GM18526 (cell line): ENCODE results near the gene TNRC18.

Experiments
- POLR2A ChIP-seq: IDR thresholded peaks from 3 replicates; pipeline ENCODE4 v1.6.1; 2011; ENCODE audit not compliant: insufficient read length; ENCODE audit errors: extremely low read depth

Gene TNRC18

GRCh38 chr7:5424749-5425506 lies 1.3 kb upstream of the TNRC18 start:
- no peak for TF ChIP-seq POLR2A

DNA sequence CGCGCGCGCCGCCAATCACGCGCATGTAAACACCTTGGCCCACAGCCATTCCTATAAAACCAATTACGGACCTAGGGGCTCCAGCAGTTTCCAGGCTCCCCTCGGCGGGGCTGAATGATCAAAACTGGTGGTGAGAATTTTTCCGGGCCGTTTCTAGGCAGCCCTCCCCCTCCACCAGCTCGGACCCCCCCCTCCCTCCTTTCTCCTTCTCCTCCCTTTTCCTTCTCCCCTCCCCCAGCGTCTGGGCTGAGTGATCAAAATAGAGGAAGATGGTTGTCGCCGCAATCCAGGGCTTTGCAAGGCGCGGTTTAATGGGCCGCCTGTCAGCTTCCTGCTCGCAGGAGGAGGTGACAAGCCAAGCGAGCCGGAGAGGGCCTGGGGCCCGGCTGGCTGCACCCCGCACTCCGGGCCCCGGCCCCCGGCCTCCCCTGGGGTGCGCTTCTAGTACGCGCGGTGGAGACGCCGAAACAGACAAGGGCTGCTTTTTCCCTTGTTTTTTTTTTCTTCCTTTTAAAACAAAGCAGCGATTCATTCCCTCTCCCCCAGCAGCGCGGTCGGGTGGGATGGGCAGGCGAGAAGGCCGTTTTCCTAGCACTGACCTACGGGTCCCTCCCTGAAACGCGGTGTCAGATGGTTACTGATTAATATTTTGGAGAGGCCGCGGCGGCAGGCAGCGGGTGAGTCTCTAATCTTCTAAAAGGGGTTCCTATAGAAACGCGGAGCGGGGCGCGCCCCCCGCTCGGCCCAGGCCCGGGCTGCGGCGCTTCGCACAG lies 528 bp upstream of the TNRC18 start:
- no peak for TF ChIP-seq POLR2A

DNA sequence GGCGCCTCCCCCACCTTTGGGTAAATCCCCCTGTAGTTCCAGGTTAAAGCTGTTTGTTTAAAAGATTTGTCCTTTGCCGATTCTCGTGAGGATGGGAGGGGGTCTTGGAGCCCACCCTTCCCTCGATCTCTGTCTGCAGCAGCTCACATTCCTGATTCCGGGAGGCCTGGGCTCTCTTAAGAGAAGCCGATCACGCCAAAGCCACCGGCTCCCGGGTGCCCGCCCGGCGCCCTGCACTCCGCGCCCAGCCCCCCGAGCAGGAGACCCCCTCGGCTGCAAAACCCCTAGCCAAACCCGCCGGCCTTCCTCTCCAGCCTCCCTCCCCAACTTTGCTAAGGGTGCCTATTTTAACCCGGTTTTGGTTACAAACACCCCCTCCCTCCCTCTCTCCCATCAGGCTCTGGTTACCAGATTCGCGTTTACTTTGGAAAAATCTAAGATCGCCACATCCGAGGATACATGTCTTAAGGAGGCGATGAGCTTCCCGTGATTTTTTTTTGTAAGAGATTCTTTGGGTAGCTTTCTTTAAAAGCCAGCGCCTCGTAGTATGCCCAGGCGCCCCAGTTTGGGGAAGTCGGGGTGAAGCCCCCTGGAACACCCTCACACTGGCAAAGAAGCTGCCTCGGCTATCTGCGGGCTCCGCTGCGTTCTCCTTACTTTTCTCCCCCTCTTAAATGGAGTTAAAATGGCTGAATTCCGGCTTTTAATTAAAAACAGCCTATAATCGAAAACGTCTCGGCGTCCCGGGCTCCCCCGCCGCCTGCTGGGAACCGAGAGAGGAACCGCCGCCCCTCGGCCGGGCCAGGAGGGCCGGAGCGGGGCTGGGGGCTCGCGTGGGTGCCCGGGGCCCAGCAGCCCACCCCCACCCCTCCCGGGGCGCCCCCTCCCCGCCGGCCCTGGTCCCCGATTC lies 983 bp downstream of the TNRC18 start:
- TF ChIP-seq POLR2A = no peak

DNA sequence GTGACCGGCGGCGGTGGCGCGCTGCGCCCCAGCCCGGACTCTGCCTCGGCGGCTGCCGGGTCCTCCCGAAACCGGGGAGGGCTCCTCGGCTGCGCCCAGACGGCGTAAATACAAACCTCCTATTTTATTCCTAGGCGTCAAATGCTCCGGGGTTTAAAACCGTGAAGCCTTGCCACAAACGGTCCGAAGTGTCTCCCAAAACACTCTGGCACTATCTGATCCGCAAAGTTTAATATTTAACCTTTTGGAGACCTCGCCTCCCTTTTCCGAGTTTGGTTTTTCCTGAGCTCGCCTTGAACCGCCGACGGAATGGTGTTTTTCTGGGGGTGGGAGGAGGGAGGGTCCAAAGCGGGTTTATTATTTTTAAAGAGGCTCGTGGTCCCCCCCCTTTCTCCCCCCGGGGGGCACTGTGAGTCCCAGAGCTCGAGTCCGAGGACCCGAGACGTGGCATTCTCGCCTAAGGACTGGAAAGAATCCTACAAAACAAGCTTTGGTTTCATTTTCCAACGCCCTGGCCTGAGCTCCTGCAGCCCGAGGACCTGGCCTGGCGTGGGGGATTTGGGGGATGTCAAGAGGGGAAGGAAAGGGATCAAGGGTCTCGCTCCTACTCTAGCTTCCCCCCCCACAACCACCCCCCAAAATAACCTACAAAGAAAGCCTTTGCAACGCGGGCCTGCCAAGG lies 1.8 kb downstream of the TNRC18 start:
- no peak for TF ChIP-seq POLR2A

- TF ChIP-seq POLR2A = no peak
Measured at GRCh38 chr7:5420881-5421713, 2.5 kb downstream of the TNRC18 start.

GRCh38 chr7:5420067-5420880 lies 3.4 kb downstream of the TNRC18 start:
- no peak for TF ChIP-seq POLR2A

DNA sequence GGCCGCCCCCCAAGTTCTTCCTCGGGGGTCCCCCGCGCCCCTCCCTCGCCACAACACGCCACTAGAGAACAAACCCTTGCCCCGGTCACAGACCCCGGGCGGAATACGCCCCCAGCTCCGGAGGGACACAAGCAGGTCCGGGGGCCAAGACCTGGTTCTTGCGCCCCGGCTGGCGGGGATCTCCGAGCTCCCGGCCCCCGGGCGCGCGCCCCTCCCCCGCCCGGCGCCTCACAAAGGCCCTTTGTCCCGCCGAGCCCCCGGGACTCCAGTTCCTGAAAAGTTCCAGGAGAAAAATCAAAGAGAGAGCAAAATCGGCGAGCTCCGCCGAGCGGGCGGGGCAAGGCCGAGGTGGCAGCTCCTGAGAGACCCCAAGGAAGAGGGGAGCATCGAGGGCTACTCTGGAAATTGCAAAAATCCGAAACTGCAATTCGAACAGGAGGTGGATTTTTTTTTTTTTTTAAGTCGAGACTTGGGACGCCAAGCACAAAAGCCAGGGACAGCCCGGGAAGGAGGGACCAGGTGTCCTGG lies 4.0 kb downstream of the TNRC18 start:
- no peak for TF ChIP-seq POLR2A

DNA sequence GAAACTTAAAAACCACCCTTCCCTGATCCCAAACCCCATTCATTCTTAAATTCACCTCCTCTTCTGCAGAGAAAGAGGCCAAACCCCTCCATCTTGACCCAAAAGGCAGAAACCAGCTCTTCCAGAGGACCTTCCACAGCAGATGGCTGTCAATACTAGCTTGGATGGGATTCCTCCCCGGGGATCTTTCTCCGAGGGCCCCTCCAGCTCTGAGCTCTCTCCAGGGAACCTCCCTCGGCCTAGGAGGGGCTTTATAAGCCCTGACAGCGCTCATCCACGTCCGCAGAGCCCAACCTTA lies 5.4 kb downstream of the TNRC18 start:
- no peak for TF ChIP-seq POLR2A

DNA sequence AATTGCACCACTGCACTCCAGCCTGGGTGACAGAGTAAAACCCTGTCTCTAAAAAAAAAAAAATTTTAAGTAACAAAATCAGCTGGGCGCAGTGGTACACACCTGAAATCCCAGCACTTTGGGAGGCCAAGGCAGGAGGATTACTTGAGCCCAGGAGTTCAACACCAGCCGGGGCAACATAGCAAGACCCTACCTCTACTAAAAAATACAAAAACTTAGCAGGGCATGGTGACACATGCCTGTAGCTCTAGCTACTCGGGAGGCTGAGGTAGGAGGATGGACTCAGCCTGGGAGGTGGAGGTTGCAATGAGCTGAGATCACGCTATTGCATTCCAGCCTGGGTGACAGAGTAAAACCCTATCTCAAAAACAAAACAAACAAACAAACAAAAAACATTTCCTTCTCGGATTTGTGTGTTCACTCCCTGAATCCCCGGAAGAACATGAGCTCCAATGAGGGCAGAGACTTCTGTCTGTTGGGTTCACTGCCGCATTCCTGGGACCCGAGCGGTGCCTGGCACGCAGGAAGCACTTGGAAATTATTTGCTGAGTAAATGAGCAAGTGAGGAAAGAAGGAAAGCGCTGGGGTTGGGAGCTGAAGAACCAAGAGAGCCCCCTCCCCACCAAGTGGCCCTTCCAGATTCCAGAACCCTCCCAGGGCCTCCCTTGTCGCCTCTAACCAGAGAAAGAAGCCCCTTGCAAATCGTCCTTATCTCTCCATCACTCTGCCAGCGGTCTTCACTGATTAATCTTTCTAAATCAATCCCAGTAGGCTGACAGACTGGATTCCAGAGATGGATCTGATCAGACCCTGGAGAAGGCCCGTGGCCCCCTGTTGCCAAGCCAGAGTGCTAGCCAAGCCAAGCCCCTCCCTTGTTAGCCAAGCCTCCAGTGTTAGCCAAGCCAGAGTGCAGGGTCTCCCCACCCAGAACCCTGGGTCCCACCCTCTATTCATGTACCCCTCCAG lies 6.2 kb downstream of the TNRC18 start:
- no peak for TF ChIP-seq POLR2A

- TF ChIP-seq POLR2A = no peak
Measured at GRCh38 chr7:5414916-5415315, 8.7 kb downstream of the TNRC18 start.

DNA sequence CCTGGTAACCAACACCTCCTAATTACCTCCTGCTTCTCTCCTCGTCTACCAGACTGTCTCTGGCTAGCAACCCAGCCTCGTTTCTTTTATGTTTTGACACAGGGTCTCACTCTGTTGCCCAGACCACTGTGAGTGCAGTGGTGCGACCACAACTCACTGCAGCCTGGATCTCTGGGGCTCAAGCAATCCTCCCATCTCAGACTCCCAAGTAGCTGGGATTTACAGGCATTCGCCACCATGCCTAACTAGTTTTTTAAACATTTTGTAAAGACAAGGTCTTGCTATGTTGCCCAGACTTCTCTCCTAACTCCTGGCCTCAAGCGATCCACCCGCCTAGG lies 10.2 kb downstream of the TNRC18 start:
- TF ChIP-seq POLR2A = no peak

GRCh38 chr7:5408777-5409176 lies 14.9 kb downstream of the TNRC18 start:
- no peak for TF ChIP-seq POLR2A
